HepG2 (cell line): ENCODE data around the gene ZNF839. TPM values are rescaled to one million over a fixed set of nuclear protein-coding genes. Genes with fewer than 3 reads are reported as not detected.

Experiments used
- AHR ChIP-seq: IDR thresholded peaks from 2 replicates; pipeline ENCODE4 v1.6.1; 2018; ENCODE audit warnings: missing genetic modification reagents, missing compliant biosample characterization
- CBFB ChIP-seq: sonication (generic); formaldehyde crosslinking; IDR thresholded peaks from 2 replicates; pipeline ENCODE4 v1.4.0; 2020; ENCODE audit warnings: missing genetic modification reagents
- CCDC6 ChIP-seq: sonication (generic); formaldehyde crosslinking; IDR thresholded peaks from 2 replicates; pipeline ENCODE4 v1.8.1; 2022; ENCODE audit warnings: mild to moderate bottlenecking, missing genetic modification reagents, moderate library complexity
- CEBPB ChIP-seq: IDR thresholded peaks from 2 replicates; pipeline ENCODE4 v1.6.1; 2011; ENCODE audit warnings: low read depth, low read length, improper control_type of control experiment, borderline replicate concordance
- EHMT2 ChIP-seq: fragments of 200-600 bp; sonication (generic); IDR thresholded peaks from 2 replicates; pipeline ENCODE4 v1.7.0; 2017; ENCODE audit warnings: antibody characterized with exemption, low read depth, low read length, borderline replicate concordance
- ELF3 ChIP-seq: IDR thresholded peaks from 2 replicates; pipeline ENCODE4 v1.6.1; 2016; ENCODE audit warnings: missing genetic modification reagents, missing compliant biosample characterization
- GPN1 ChIP-seq: sonication (generic); formaldehyde crosslinking; IDR thresholded peaks from 2 replicates; pipeline ENCODE4 v1.5.1; 2020; ENCODE audit warnings: missing genetic modification reagents, borderline replicate concordance
- HOXA3 ChIP-seq: sonication (generic); formaldehyde crosslinking; IDR thresholded peaks from 2 replicates; pipeline ENCODE4 v1.5.0; 2020; ENCODE audit warnings: missing genetic modification reagents
- NFE2L2 ChIP-seq: fragments of 150-350 bp; IDR thresholded peaks from 2 replicates; pipeline ENCODE4 v1.6.1; 2014; ENCODE audit warnings: low read length
- ZBTB20 ChIP-seq: sonication (generic); formaldehyde crosslinking; IDR thresholded peaks from 2 replicates; pipeline ENCODE4 v1.8.1; 2023; ENCODE audit warnings: missing genetic modification reagents, low read depth, mild to moderate bottlenecking, borderline replicate concordance
- ZNF10 ChIP-seq: sonication (generic); formaldehyde crosslinking; IDR thresholded peaks from 2 replicates; pipeline ENCODE4 v1.4.0; 2020; ENCODE audit warnings: mild to moderate bottlenecking, low read depth, missing genetic modification reagents, borderline replicate concordance
- ZNF20 ChIP-seq: sonication (generic); formaldehyde crosslinking; IDR thresholded peaks from 2 replicates; pipeline ENCODE4 v1.4.0; 2020; ENCODE audit warnings: mild to moderate bottlenecking, moderate library complexity, missing genetic modification reagents
- ZNF264 ChIP-seq: sonication (generic); formaldehyde crosslinking; IDR thresholded peaks from 2 replicates; pipeline ENCODE4 v1.4.0; 2020; ENCODE audit warnings: missing genetic modification reagents
- ZNF3 ChIP-seq: IDR thresholded peaks from 2 replicates; pipeline ENCODE4 v1.7.0; 2017; ENCODE audit warnings: inconsistent platforms
- ZNF335 ChIP-seq: sonication (generic); formaldehyde crosslinking; IDR thresholded peaks from 2 replicates; pipeline ENCODE4 v1.4.0; 2020; ENCODE audit warnings: missing genetic modification reagents
- ZNF558 ChIP-seq: sonication (generic); formaldehyde crosslinking; IDR thresholded peaks from 2 replicates; pipeline ENCODE4 v1.9.0; 2022; ENCODE audit warnings: mild to moderate bottlenecking, missing genetic modification reagents, borderline replicate concordance
- ZNF605 ChIP-seq: sonication (generic); formaldehyde crosslinking; IDR thresholded peaks from 2 replicates; pipeline ENCODE4 v1.8.0; 2022; ENCODE audit warnings: mild to moderate bottlenecking, missing genetic modification reagents
- ZNF629 ChIP-seq: sonication (generic); formaldehyde crosslinking; conservative IDR thresholded peaks from 2 replicates; pipeline ENCODE4 v1.5.0; 2020; ENCODE audit warnings: missing genetic modification reagents
- ZNF75D ChIP-seq: sonication (generic); formaldehyde crosslinking; IDR thresholded peaks from 2 replicates; pipeline ENCODE4 v1.8.1; 2023; ENCODE audit warnings: missing genetic modification reagents, mild to moderate bottlenecking, borderline replicate concordance
- ZSCAN20 ChIP-seq: sonication (generic); formaldehyde crosslinking; IDR thresholded peaks from 2 replicates; pipeline ENCODE4 v1.4.0; 2020; ENCODE audit warnings: missing genetic modification reagents, mild to moderate bottlenecking, borderline replicate concordance
- polyA plus RNA-seq, 8 experiments: library from polyadenylated mRNA; depleted of rRNA in 3 of 8; stranded (reverse) in 7 of 8; unstranded in 1 of 8; fragments of >200 nt; fragmentation: Illumina TruSeq in 4 of 8; extraction: Trizol in 4 of 8; gene quantifications; 2 replicates each; pipeline versions ENCODE4 v1.2.1 to v1.2.3, GENCODE V29; 2011 to 2016; ENCODE audit warnings: low read depth in 4 of 8, missing spikeins in 1 of 8, mixed read lengths in 1 of 8; ENCODE audit not compliant: insufficient read depth in 1 of 8
- total RNA-seq, 5 experiments: library from RNA; depleted of rRNA; stranded (reverse); fragments of >200 nt; fragmentation: Illumina TruSeq; extraction: Trizol; gene quantifications; 2 replicates each; pipeline ENCODE4 v1.2.3, GENCODE V29; 2016; ENCODE audit warnings: low read depth in 1 of 5
- TF ChIP-seq, protein P1 (sequence below): sonication (generic); formaldehyde crosslinking; IDR thresholded peaks from 2 replicates; pipeline ENCODE4 v1.4.0; 2020; ENCODE audit warnings: missing genetic modification reagents, borderline replicate concordance
- TF ChIP-seq, protein P2 (sequence below): sonication (generic); formaldehyde crosslinking; IDR thresholded peaks from 2 replicates; pipeline ENCODE4 v1.5.1; 2020; ENCODE audit warnings: mild to moderate bottlenecking, moderate library complexity, missing genetic modification reagents
- TF ChIP-seq, protein P3 (sequence below): sonication (generic); formaldehyde crosslinking; IDR thresholded peaks from 2 replicates; pipeline ENCODE4 v1.8.1; 2023; ENCODE audit warnings: mild to moderate bottlenecking, missing genetic modification reagents, borderline replicate concordance
- TF ChIP-seq, protein P4 (sequence below): IDR thresholded peaks from 2 replicates; pipeline ENCODE4 v1.6.1; 2018; ENCODE audit warnings: missing genetic modification reagents, mild to moderate bottlenecking, missing compliant biosample characterization
- TF ChIP-seq, protein P5 (sequence below): sonication (generic); formaldehyde crosslinking; IDR thresholded peaks from 2 replicates; pipeline ENCODE4 v1.4.0; 2020; ENCODE audit warnings: mild to moderate bottlenecking, missing genetic modification reagents

ZNF839 gene
- total and polyA plus RNA-seq, 2 of the 13 experiments (the other 11 are each of a cell fraction or from before 2014, with no cell fraction given) = 11.1 to 12.8 TPM

DNA sequence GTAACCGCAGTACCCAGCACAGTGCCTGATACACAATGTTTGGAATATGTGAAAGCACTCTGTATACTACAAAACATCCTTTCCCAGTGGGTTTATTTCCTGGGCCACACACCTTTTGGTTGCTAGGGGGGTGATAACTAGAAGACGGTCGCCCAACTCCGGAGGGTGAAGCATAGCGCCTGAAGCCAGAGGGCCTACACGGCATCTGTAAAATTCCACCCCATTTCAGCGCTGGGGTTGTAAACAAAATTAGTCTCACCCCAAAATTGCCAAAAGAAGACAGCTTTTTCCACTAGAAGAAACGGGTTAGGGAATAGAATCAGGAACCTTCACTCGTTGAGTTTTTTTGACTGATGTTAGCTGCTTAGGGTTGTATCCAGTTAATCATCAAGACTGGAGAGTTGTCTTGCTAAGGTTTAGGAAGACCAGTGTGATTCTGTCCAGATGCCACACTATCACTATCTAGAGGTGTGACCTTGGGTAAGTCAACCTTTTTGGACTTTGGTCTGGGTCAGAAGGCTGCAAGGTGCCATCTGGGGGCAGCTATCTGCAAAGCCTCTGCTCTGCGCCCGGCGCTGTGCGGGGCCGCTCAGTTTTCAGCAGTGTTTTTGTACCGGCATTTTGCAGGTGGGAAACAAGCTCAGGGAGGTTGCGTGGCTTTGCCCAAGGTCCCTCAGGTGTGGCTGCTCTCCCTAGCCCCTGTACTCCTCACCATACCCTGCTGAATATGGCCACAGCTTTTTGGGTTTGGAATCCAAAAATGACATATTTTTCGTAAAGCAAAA is 1.3 kb downstream of the ZNF839 start (continued):
- TF ChIP-seq, protein P1, sequence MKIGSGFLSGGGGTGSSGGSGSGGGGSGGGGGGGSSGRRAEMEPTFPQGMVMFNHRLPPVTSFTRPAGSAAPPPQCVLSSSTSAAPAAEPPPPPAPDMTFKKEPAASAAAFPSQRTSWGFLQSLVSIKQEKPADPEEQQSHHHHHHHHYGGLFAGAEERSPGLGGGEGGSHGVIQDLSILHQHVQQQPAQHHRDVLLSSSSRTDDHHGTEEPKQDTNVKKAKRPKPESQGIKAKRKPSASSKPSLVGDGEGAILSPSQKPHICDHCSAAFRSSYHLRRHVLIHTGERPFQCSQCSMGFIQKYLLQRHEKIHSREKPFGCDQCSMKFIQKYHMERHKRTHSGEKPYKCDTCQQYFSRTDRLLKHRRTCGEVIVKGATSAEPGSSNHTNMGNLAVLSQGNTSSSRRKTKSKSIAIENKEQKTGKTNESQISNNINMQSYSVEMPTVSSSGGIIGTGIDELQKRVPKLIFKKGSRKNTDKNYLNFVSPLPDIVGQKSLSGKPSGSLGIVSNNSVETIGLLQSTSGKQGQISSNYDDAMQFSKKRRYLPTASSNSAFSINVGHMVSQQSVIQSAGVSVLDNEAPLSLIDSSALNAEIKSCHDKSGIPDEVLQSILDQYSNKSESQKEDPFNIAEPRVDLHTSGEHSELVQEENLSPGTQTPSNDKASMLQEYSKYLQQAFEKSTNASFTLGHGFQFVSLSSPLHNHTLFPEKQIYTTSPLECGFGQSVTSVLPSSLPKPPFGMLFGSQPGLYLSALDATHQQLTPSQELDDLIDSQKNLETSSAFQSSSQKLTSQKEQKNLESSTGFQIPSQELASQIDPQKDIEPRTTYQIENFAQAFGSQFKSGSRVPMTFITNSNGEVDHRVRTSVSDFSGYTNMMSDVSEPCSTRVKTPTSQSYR (CRISPR knock-in tag) = 0 out of 2 replicates have a peak, but pooled peaks have one; percentile 24
- TF ChIP-seq ZNF558 (CRISPR knock-in tag) (no peak), CEBPB (no peak), ZNF335 (no peak), NFE2L2 (no peak), ZBTB20 (CRISPR knock-in tag) (no peak), ZNF605 (CRISPR knock-in tag) (peak; percentile 60; the same call in 1 of the 2 replicates), CBFB (CRISPR knock-in tag) (no peak), ZNF264 (CRISPR knock-in tag) (peak; percentile 63; the same call in 1 of the 2 replicates), ZNF75D (CRISPR knock-in tag) (no peak), EHMT2 (no peak), GPN1 (no peak), ZNF20 (no peak), ZNF3 (CRISPR knock-in tag) (no peak), HOXA3 (peak; percentile 72; the same call in 1 of the 2 replicates), ELF3 (CRISPR knock-in tag) (peak; percentile 53; the same call in 1 of the 2 replicates), ZNF629 (CRISPR knock-in tag) (peak; percentile 33; the same call in 1 of the 2 replicates), CCDC6 (CRISPR knock-in tag) (0 out of 2 replicates have a peak, but pooled peaks have one; percentile 32), ZSCAN20 (CRISPR knock-in tag) (0 out of 2 replicates have a peak, but pooled peaks have one; percentile 28), AHR (no peak), ZNF10 (CRISPR knock-in tag) (no peak)
- TF ChIP-seq, protein P2, sequence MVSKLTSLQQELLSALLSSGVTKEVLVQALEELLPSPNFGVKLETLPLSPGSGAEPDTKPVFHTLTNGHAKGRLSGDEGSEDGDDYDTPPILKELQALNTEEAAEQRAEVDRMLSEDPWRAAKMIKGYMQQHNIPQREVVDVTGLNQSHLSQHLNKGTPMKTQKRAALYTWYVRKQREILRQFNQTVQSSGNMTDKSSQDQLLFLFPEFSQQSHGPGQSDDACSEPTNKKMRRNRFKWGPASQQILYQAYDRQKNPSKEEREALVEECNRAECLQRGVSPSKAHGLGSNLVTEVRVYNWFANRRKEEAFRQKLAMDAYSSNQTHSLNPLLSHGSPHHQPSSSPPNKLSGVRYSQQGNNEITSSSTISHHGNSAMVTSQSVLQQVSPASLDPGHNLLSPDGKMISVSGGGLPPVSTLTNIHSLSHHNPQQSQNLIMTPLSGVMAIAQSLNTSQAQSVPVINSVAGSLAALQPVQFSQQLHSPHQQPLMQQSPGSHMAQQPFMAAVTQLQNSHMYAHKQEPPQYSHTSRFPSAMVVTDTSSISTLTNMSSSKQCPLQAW = no peak
- TF ChIP-seq, protein P3, sequence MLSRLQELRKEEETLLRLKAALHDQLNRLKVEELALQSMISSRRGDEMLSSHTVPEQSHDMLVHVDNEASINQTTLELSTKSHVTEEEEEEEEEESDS (CRISPR knock-in tag) = no peak
- TF ChIP-seq, protein P4, sequence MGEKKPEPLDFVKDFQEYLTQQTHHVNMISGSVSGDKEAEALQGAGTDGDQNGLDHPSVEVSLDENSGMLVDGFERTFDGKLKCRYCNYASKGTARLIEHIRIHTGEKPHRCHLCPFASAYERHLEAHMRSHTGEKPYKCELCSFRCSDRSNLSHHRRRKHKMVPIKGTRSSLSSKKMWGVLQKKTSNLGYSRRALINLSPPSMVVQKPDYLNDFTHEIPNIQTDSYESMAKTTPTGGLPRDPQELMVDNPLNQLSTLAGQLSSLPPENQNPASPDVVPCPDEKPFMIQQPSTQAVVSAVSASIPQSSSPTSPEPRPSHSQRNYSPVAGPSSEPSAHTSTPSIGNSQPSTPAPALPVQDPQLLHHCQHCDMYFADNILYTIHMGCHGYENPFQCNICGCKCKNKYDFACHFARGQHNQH = 0 out of 2 replicates have a peak, but pooled peaks have one; percentile 21
- TF ChIP-seq, protein P5, sequence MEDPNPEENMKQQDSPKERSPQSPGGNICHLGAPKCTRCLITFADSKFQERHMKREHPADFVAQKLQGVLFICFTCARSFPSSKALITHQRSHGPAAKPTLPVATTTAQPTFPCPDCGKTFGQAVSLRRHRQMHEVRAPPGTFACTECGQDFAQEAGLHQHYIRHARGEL (CRISPR knock-in tag) = no peak
